GM19238 (cell line): ENCODE results near the gene SDK2.
"Not testable (repeated sequence)": the region's sequence is repeated elsewhere in the genome, so short reads cannot be mapped to it uniquely, and the experiment has no call there.

Experiments
- DNase-seq: peaks from one replicate; pipeline ENCODE4 v3.0.0; 2011; ENCODE audit warnings: low spot score; ENCODE audit not compliant: insufficient read length

SDK2 gene

GRCh38 chr17:73349138-73349537, 295.1 kb downstream of the SDK2 start:
- DNase-seq = no peak

GRCh38 chr17:73348829-73349095, 295.5 kb downstream of the SDK2 start:
- DNase-seq = no peak

GRCh38 chr17:73348018-73348828, 296.0 kb downstream of the SDK2 start:
- no peak for DNase-seq

DNA sequence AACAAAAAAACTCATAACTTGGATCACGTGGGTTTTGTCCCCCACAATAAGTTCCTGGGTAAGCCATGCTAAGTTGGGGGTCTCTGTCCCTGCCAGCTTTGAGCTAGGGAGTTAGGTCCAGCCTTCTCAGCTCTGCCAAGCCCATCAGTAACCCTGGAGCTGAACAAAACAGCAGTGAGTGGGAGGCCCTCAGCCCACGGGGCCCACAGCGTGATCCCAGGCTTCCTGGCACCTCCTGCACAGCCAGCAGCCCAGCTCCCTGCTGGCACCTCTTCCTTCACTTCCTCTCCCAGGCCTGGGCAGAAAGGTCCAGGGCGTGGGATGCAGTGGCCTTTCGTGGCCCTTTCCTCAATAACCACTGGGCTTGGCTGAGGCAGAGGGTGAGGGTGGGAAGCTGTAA, 296.9 kb downstream of the SDK2 start:
- DNase-seq = no peak

DNA sequence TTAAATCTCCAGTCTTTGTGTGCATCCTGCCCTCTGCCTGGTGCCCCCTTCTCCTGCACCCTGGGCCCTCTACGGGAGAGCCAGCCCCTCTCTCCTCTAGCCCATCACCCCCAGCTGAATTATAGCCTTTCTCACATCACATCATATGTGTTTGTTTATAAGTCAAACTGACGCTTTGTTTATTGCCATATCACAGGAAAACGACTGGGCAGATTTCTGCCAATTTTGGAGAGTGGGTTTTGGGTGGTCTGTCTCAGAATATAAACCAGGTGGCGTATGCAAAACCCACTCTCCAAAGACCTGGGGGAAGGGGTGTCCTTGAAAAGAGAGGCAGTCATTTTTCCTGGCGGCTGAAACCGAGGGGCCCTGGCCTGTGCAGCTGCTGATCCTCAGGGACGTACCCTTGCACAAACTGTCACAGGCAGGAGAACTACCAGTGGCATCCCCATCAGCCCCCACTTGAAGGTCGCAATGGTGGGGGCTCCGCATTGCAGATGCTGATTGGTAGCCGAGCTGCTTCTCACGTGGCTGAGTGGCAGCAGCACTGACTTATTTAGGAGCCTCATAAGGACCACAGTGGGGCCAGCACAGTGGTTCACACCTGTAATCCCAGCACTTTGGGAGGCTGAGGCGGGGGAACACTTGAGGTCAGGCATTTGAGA, 297.6 kb downstream of the SDK2 start:
- no peak for DNase-seq

GRCh38 chr17:73343739-73344454, 300.3 kb downstream of the SDK2 start:
- DNase-seq = no peak

DNA sequence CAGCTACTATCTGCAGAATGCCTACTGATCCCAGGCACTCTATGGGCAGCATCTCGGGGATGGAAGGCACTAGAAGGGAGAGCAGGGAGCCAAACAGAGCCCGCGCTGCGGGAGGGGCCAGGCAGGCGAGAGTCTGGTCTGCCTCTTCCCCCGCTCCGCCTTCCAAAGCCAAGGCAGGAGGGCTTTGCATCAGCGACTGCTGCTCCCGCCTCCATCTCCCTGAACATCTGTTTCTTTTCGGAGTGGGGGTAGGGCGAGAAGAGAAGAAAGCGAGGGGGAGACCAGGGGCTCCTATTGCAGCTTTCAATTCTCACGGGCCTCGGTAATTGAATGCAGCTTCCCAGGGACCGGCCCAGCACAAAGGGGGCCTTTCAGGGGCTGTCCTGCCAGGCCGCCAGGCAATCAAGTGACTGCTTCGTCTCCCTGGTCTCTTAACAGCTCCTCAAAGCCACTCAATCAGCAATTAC, 301.0 kb downstream of the SDK2 start:
- no peak for DNase-seq

GRCh38 chr17:73342541-73343167, 301.6 kb downstream of the SDK2 start:
- DNase-seq = no peak

DNA sequence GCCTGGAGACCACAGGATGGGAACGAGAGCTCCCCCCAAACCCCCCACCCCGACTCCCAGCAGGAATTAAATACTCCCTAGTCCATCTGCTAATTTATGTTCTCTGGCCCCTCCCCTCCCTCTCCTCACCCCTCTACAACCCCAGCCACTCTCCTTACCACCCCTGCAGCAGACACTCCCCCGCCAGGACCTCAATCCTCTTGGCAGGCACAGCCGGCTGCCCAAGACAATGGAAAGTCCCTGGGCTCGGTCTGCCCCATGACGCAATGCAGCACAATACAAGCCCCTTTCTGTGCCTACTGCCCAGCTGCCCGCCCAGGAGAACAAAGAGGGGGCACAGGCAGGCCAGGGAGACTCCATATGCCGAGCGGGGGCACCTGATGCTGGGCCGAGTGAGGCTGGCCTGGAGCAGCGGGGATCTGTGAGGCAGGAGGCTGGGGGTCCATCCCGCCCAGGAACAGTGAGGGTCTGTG, 302.2 kb downstream of the SDK2 start:
- DNase-seq = no peak

DNA sequence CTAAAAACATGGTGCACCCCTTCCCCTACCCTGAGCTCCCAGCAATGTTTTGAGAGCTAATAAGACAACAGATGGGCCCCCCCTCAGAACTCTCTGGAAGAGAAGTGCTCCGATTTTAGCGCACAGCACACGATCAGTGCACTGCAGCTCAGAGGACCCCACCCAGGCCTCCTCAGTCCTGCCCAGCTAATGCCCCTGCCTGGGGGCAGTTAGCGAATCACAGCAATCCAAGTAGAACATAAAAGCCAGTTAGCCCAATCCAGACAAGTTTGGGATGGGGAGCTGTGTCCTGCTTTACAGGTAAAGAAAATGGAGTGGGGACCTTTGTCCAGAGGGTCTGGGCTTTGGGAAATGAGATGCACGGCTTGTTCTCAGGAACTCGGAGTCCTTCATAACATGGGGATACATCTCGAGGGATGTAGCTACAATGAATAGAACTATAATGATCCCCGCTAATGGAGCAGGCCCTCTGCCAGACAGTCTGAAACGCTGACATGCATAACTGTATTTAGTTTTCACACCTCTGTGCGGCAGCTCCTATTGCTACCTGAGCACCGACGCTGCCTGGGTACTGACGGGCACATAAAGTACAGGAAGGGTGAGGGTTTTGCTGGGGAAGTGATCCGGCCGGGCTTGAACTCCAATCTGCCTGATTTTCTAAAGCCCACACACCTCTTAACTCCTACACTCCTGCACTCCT, 302.7 kb downstream of the SDK2 start:
- DNase-seq = no peak

GRCh38 chr17:73340093-73340596, 304.1 kb downstream of the SDK2 start:
- DNase-seq = no peak

DNA sequence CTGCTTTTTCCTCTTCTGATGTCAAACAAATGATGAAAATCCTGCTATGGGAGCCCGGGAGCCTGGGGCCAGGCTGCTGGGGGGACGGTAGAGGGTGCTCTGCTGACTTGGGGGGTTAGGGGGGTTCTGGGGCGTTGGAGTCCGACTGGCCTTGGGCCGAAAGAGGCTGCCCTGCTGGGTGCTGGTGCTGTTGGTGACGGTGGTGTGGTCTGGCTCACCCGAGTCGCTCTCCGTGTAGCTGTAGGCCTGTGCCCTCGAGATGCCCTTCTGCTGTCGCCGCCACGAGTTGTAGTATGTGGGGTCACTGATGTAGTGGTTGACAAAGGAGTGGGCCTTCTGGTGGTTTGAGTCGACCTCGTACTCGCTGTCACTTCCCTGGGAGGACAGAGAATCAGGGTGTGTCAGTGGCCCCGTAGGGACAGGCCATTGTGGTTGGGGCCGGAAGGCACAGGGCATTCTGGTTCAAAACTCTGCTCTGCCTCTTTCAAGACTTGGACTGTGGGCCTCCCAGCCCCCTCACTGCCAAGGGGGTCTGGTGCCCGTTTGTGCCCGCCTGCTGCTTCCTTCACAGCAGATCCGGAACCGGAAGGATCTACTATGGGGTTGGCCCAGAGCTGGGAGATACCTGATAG, 305.6 kb downstream of the SDK2 start:
- no peak for DNase-seq

DNA sequence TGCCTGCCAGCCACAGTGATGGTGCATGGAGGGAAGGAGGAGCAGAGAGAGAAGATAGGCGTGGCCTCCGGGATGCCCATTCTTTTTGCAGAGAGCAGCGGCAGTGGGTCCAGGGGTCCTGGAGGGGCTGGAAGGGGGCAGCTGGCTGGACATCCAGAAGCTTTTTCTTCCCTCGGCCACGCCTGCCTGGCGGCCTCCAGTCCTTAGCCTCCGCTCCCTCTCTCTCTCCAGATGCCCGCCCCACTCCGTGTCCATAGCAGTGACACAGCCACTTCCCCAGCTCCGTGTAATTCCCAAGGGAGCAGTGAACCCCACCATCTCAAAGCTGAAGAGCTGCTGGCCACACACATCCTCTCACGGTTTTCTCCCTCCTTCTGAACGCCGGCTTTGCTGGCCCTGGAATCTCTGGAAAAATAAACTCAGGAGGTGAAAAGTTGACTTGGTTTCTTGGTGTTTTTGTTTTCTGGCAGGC, 306.2 kb downstream of the SDK2 start:
- no peak for DNase-seq

DNA sequence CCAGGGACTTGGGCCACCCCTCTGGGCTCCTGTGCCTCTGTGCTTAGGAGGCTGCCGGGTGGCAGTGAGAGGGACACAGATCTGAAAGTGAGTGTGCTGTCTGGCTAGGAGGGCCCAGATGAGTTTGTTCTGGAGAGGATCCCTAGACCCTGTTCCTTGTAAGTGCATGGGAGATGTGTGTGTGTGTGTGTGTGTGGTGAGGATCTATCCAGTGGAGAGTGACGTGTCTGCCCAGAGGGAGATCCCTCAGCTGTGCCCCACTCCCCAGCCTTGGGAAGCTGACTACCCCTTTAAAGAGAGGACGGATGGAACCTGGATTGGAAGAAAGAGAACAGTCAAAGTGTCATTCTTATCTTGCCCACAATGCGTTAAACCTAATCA, 306.9 kb downstream of the SDK2 start:
- no peak for DNase-seq

- no peak for DNase-seq
Measured at GRCh38 chr17:73336408-73337329, 307.6 kb downstream of the SDK2 start.

GRCh38 chr17:73335591-73336407, 308.4 kb downstream of the SDK2 start:
- DNase-seq = no peak

DNA sequence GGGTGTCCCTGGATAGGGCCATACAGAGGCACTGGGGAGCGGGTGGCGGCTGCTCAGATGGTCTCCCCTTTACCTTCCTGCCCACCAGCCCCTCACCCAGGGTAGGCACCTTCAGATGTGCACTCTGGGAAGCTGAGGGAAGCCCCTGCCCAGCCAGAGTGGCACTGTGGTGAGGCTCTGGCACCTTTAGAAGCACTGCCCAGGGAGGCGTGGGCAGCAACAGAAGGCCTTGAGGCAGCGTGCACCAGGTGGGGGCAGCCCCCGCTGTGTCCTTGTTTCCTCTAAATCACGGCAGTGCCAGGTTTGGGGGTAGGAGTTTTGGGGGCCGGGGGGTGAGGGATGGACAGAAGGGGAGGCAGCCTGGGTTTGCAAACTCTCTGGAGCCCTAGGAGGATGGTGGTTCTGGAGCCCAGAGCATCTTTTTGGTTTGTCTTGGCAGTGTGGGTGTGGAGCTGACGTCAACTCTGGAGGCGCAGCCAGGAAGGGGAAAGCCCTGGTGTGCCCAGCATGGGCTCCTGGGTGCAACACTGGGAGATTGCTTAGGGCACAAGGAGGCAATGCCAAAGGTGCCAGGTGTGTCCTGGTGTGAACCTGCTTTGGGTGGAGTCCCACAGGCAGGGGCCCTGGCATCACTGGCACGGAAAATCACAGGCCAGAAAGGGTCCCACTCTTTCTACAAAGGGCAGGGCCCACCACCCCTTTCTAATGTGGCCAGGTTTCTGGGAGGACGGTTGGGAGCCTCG, 309.3 kb downstream of the SDK2 start:
- DNase-seq = no peak

GRCh38 chr17:73333445-73333844, 310.8 kb downstream of the SDK2 start:
- not testable (repeated sequence) for DNase-seq
